ENCODE data around the gene FUOM. TPM values are rescaled to one million over a fixed set of nuclear protein-coding genes. Genes with fewer than 3 reads are reported as not detected.

Gene FUOM, protein sequence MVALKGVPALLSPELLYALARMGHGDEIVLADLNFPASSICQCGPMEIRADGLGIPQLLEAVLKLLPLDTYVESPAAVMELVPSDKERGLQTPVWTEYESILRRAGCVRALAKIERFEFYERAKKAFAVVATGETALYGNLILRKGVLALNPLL
- total RNA-seq: 177 TPM

DNA sequence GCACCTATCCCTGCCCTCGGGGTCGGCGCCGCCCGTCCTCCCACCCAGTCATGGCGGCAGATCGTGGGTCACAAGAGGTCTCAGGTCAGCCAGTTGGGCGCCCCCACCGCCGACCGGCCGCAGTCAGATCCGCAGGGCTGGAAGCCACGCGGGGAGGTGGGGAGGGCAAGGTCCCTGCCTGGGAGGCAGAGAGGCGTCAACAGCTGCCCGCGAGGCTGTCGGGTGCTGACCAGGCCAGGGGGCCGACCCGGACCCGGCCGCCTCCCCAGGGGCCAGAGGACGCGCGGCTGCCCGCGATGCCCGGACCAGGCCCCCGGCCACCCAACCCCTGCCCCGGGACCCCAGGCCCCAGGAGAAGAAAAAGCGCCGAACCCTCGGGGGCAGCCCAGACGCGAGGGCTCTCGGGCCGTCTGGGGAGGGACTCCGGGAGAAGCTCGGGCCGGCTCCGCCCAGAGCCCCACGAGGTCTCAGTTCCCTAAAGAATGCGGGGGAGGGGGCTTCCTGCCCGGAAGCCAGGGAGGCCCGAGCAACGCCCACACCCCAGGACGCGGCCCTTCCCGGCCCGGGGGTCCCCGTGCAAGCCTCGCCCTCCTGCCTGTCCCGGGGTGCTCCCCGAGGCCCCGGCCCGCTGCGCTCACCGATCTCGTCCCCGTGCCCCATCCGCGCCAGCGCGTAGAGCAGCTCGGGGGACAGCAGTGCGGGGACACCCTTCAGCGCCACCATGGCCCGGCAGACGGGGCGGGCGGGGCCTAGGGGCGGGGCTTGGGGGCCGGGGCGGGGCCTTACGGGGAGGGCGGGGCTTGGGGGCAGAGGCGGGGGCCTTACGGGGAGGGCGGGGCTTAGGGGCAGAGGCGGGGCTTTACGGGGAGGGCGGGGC, at the start of gene FUOM:
Gene FUOM, minus strand, starts transcription at position 735 of the 877 bp plus-strand sequence. Its CDS starts 12 bp downstream, at position 723.
- ATAC-seq (peak; percentile 52), DNase-seq (ENCODE audit: low spot score) (peak; percentile 83)

GRCh38 chr10:133405844-133406527, 48.2 kb upstream of the FUOM start:
- no peak for ATAC-seq
- DNase-seq (ENCODE audit: low spot score): no peak

- ATAC-seq: no peak
- DNase-seq (ENCODE audit: low spot score): no peak
Observed at GRCh38 chr10:133405272-133405671, 47.5 kb upstream of the FUOM start.

DNA sequence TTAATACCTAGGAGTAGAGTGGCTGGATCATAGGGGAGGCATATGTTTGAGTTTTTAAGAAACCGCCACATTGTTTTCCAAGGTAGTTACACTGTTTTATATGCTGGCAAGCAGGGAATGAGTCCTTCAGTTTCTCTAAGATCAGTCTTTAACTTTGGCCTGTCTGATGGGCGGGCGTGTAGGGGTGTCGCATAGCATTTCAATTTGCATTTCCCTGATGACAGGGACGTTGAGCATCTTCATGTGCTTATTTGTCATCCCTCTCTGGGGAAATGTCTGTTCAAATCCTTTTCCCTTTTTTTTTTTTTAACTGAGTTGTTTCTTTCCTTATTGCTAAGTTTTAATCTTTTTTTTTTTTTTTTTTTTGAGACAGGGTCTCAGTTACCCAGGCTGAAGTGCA, 46.0 kb upstream of the FUOM start:
- DNase-seq (ENCODE audit: low spot score) (no peak), ATAC-seq (no peak)

DNA sequence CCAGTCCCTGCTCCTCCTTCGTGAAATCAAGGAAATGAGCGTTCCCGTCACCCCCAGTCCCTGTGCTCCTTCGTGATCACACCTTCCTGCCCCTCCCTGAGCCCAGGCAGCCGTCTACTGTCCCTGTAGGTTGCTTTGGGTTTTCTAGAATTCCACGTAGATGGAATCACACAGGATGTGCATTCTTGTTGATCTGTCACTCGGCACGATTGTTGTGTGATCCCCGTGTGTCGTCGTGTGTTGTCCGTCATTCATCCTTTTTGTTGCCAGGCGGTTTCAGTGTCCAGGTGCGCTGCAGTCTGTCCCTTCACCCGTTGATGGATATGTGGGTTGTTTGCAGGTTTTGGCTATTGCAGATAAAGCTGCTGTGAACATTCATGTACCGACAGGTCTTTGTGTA, 45.5 kb upstream of the FUOM start:
- no peak for DNase-seq (ENCODE audit: low spot score)
- ATAC-seq: no peak

DNA sequence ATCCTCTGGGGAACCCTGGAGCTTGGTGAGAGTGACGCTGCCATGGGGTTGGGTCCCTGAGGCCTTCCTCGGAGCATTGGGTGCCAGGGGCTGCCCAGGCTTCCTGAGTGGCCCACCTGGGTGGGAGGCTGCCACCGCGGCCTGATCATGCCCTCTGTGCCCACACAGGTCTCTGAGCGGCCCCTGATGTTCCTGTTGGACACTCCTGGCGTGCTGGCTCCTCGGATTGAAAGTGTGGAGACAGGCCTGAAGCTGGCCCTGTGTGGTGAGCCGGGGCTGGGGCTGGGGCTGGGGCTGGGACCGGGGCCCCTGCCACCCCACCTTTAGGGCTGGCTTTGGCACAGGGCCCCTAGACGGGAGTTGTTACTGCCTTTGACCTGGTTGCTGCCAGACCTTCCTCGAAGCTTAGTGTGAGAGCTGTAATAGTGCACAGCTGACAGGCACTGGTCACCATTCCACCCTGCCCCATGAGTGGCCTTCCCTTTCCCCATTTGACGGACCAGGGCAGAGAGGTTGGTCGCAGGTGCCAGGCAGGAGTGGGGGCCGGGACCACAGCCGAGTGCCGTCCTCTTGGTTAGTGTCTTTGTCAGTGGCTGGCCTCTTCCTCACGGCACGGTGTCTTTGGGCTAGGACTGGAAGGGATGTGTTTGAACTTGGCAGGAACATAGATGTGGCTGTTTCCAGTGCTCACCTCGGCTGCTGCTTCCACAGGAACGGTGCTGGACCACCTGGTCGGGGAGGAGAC, 44.3 kb upstream of the FUOM start:
- DNase-seq (ENCODE audit: low spot score) (no peak), ATAC-seq (no peak)

DNA sequence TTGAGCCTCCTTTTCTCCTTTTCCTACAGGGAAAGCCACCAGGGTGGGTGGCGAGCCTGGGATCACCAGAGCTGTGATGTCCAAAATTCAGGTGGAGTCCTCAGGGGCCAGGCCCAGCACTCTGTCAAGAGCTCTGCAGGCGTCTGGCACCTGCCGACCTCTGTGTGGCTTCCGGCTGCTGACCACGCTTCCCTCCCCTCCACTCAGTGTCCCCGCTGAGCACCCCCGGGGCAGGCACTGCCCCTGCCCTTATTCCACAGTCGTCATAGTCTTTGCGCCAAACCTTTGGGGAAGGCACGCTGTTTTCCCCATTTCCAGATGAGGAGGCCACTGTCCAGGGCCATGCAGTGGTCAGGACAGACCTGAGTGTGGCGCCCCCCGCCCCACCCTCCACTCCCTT, 43.7 kb upstream of the FUOM start:
- ATAC-seq: no peak
- DNase-seq (ENCODE audit: low spot score): no peak

DNA sequence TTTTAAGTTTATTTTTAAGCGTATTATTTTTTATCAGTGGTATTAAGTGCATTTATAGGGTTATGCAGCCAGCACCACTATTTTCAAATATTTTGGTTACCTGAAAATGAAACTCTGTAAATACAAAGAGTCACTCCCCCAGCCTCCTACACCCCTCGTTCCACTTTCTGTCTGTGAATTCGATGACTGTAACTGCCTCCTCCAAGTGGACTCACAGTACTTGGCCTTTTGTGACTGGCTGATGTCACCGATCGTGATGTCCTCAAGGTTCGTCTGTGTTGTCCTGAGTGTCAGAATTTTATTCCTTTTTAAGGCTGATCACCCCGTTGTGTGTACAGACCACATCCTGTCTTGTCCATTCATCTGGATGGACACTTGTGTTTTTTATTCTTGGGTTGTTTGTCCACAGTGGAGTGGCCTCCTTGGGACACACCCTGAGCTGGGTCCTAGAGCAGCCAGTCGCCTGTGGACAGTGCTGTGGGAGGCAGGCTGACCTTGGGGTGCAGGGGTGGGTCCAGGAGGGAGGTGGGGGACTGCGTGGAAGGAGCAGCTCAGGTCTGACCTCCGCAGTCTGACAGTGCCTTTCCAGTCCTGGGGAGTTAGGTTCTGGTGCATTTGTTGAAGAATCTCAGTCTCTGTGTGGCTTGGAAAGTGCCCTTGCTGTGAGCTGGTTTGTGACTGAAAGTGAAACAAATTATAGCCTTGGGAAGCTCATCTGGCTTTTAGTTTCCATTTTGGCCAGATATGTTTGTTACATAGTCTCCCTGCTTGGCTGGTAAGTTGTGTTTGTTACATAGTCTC, 43.0 kb upstream of the FUOM start:
- ATAC-seq (no peak), DNase-seq (ENCODE audit: low spot score) (peak; percentile 32)

- DNase-seq (ENCODE audit: low spot score) (no peak), ATAC-seq (no peak)
Observed at GRCh38 chr10:133399123-133399601, 41.3 kb upstream of the FUOM start.

DNA sequence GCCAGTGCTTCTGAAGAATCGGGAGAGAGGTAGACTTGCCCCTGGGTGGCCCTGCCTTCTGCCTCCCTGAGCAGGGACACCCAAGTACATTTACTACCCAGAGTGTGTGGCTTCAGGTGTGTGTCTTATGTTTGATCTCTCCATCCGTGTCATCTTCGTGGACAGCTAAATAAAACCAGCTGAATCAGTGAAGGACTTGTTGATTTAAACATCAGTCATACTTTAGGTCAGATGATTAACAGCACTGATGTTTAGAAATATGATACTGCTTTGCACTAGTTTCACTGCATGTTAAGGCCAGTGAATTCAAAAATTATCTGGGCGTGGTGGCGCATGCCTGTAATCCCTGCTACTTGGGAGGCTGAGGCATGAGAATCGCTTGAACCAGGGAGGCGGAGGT, 40.1 kb upstream of the FUOM start:
- no peak for ATAC-seq
- no peak for DNase-seq (ENCODE audit: low spot score)

- DNase-seq (ENCODE audit: low spot score) (no peak), ATAC-seq (no peak)
Observed at GRCh38 chr10:133396035-133396624, 38.3 kb upstream of the FUOM start.

- DNase-seq (ENCODE audit: low spot score): no peak
- no peak for ATAC-seq
Observed at GRCh38 chr10:133394801-133395221, 37.0 kb upstream of the FUOM start.

GRCh38 chr10:133394064-133394663, 36.3 kb upstream of the FUOM start, which contains the start of gene MTG1:
Gene MTG1, plus strand, starts transcription at chr10:133394157. Its CDS starts 64 bp downstream, at chr10:133394221.
- DNase-seq (ENCODE audit: low spot score): peak; percentile 96
- peak; percentile 93 for ATAC-seq

- ATAC-seq (no peak), DNase-seq (ENCODE audit: low spot score) (no peak)
Observed at GRCh38 chr10:133393401-133394063, 35.7 kb upstream of the FUOM start.

- DNase-seq (ENCODE audit: low spot score): peak; percentile 40
Observed at GRCh38 chr10:133391761-133392518, 34.1 kb upstream of the FUOM start.

DNA sequence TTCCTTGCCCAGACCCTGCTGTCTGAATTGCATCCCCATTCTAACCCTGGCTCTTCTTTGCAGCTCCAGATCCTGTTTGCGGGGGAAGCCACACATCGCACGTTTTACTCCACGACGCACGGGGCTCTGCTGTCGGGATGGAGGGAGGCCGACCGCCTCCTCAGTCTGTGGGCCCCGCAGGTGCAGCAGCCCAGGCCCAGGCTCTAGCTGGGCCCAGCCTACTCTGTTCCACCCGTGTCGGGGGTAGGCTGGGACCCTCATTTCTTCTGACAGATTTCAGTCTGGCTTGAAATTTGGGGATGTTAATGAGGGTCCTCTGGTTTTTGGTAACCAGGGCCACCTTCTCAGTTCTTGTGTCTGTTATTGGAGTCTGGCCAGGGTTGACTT, 33.4 kb upstream of the FUOM start:
- DNase-seq (ENCODE audit: low spot score) (peak; percentile 26), ATAC-seq (no peak)

More at GRCh38 chr10:133391761-133392518, 34.1 kb upstream of the FUOM start:
- ATAC-seq: no peak

DNA sequence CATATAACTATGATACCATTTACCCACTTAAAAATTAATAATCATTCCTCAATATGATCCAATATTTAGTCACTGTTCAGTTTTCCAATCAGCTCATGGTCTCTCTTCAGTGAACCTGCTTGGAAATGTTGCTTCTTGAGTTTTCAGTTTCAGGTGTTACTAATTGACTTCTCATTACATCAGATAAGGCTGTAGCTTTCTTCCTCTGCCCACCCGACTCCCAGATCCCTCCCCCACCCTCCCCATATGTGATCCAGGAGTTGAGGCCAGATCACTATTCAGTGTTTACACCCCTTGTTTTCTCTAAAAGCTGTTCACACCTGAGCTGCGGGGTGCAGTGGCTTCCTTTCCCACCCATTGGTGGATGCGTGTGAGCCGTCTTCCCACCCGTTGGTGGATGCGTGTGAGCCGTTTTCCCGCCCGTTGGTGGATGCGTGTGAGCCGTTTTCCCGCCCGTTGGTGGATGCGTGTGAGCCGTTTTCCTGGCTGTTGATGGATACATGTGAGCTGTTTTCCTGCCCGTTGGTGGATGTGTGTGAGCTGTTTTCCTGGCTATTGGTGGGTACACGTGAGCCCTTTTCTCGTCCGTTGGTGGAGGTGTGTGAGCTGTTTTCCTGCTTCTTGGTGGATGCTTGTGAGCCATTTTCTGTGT, 32.9 kb upstream of the FUOM start:
- peak; percentile 35 for DNase-seq (ENCODE audit: low spot score)
- ATAC-seq: no peak
